Suprapubic skin (tissue), 3 donors: ENCODE measurements around the gene EIPR1.

Experiments
- EP300 ChIP-seq: sonication (generic); formaldehyde crosslinking; IDR thresholded peaks from one replicate; pipeline ENCODE4 v1.6.1; 2017; ENCODE audit warnings: antibody characterized with exemption
- POLR2A ChIP-seq, 2 donors: fragments of 450-650 bp; IDR thresholded peaks; one replicate each; pipeline ENCODE4 v1.6.1; 2017; ENCODE audit warnings: antibody characterized with exemption in 2 of 2, mild to moderate bottlenecking in 2 of 2, moderate library complexity in 2 of 2
- TF ChIP-seq, protein P1 (sequence below), 2 donors: fragments of 200-600 bp in 1 of 2; fragments of 450-650 bp in 1 of 2; sonication (generic) in 1 of 2; IDR thresholded peaks; one replicate each; pipeline ENCODE4 v1.5.1; 2016 to 2019; ENCODE audit warnings: antibody characterized with exemption in 2 of 2, mild to moderate bottlenecking in 1 of 2, moderate library complexity in 1 of 2

DNA sequence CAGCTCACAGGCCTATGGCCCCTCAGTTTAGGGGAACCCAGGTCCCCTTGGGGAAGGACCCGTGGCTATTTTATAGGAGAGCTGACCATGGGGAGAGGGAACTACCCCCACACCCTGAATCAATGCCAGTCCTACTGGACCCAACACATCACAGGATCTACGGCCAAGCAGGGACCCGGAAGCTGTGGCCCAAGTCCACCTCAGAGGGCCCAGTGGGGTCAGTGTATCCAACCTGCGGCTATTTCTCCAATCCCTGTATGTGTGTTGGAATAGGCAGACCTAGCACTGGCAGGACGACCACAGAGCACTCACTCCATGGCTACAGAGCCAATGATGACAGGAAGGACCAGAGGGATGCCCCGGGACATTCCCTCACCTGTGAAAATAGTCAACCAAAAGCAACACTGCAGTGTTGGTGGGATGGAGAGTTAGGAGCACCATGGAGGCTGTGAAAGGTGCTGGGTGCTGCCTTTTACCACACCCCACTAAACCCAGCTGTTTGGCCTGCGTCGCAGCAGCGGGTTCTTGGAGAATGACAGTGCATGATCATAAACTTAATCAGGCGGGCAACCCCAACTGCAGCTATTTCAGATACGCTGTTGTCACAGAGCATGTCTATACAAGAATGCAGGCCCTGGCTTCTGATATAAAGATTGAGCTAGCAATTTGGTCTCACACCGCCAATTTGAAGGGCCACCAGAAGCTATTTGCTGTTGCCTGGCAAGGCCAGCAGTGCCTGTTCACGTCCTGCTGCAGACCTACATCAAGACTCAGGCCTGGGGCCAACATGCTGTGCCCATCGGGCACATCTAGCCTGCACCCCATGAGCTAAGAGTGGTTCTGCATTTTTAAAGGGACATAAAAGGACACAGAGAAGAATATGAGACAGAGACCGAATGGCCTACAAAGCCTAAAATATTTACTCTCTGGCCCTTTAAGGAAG, 110.4 kb downstream of the EIPR1 start:
- TF ChIP-seq EP300, result no peak
- TF ChIP-seq, protein P1, sequence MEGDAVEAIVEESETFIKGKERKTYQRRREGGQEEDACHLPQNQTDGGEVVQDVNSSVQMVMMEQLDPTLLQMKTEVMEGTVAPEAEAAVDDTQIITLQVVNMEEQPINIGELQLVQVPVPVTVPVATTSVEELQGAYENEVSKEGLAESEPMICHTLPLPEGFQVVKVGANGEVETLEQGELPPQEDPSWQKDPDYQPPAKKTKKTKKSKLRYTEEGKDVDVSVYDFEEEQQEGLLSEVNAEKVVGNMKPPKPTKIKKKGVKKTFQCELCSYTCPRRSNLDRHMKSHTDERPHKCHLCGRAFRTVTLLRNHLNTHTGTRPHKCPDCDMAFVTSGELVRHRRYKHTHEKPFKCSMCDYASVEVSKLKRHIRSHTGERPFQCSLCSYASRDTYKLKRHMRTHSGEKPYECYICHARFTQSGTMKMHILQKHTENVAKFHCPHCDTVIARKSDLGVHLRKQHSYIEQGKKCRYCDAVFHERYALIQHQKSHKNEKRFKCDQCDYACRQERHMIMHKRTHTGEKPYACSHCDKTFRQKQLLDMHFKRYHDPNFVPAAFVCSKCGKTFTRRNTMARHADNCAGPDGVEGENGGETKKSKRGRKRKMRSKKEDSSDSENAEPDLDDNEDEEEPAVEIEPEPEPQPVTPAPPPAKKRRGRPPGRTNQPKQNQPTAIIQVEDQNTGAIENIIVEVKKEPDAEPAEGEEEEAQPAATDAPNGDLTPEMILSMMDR (IDR thresholded peaks at IDR 0.05), result no peak
- no peak for TF ChIP-seq POLR2A (IDR thresholded peaks at IDR 0.05)
